Measurements from ENCODE around the gene OR10G3.
A peak's percentile ranks its signal among the peaks of the same experiment; 100 is the strongest.

Gene OR10G3

GRCh38 chr14:21533294-21533693 is 46.6 kb downstream of the OR10G3 start:
- no peak for TF ChIP-seq POLR2AphosphoS5 (IDR thresholded peaks at IDR 0.05; ENCODE audit: low read depth, low read length)
- no peak for TF ChIP-seq POLR2A (IDR thresholded peaks at IDR 0.05; ENCODE audit: low read depth, low read length)
- TF ChIP-seq TAF1 (IDR thresholded peaks at IDR 0.05; ENCODE audit: borderline replicate concordance, low read depth, low read length), result no peak

GRCh38 chr14:21529515-21529914 is 50.4 kb downstream of the OR10G3 start:
- DNase-seq (ENCODE audit: insufficient read length) (no peak), FAIRE-seq (no peak)
- TF ChIP-seq POLR2AphosphoS5 (IDR thresholded peaks at IDR 0.05; ENCODE audit: low read depth, low read length) (no peak), POLR2A (IDR thresholded peaks at IDR 0.05; ENCODE audit: low read depth, low read length) (no peak), TAF1 (IDR thresholded peaks at IDR 0.05; ENCODE audit: borderline replicate concordance, low read depth, low read length) (no peak)

More at GRCh38 chr14:21533294-21533693, 46.6 kb downstream of the OR10G3 start:
- DNase-seq (ENCODE audit: insufficient read length) (no peak), FAIRE-seq (no peak)

- FAIRE-seq, result no peak
- no peak for TF ChIP-seq TAF1 (IDR thresholded peaks at IDR 0.05; ENCODE audit: borderline replicate concordance, low read depth, low read length)
- no peak for TF ChIP-seq POLR2A (IDR thresholded peaks at IDR 0.05; ENCODE audit: low read depth, low read length)
- no peak for TF ChIP-seq POLR2AphosphoS5 (IDR thresholded peaks at IDR 0.05; ENCODE audit: low read depth, low read length)
- no peak for DNase-seq (ENCODE audit: insufficient read length)
Observed at GRCh38 chr14:21528381-21529348, 51.2 kb downstream of the OR10G3 start.

DNA sequence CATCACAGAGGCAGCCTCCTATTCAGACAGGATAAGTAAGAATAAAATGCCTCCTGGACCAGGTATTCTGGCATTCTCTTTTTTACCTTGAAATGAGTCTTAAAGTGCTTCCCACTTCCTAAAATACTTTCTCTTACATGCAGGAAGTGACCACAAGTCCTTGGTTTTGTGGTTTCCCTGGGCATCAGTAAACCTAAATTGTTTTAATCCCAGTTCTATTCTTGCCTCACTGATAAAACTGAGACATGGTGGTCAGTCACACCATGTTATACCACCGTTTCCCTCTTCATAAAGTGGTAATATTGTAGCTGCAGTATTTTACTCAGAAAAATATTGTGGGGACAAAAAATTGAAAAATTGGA is 52.6 kb downstream of the OR10G3 start:
- no peak for FAIRE-seq
- TF ChIP-seq TAF1 (IDR thresholded peaks at IDR 0.05; ENCODE audit: borderline replicate concordance, low read depth, low read length) (no peak), POLR2AphosphoS5 (IDR thresholded peaks at IDR 0.05; ENCODE audit: low read depth, low read length) (no peak), POLR2A (IDR thresholded peaks at IDR 0.05; ENCODE audit: low read depth, low read length) (no peak)

DNA sequence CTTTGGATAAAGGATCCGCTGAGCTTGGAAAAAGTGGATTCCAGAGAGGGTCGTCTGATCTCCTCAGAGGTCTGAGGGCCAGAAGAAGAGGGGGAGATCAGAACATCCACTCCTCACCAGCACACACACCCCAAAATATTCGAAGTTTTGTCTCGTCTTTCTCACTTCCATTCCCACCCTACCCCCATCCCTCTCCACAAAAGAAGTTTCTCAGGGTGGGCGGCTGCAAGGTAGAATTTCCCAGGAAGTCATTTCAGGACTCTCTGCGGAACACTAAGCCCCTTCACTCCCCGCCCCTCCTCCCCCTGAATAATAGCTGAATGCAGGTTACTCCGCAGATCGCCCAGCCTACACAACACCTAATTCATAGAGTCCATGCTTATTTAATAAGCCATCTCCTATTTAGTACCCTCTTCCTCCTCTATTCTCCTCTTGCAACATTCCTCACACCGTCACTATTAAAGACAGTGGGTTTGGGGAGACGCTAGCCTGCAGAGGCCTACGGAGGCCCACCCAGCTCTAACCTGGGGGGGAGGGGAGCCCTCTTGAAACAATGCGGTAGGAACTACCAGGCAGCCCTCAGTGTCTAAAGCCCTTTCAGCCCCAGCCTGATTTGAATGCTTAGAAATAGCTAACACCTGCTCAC is 53.1 kb downstream of the OR10G3 start:
- DNase-seq (ENCODE audit: insufficient read length), result no peak
- FAIRE-seq, result no peak
- TF ChIP-seq POLR2A (IDR thresholded peaks at IDR 0.05; ENCODE audit: low read depth, low read length) (no peak), TAF1 (IDR thresholded peaks at IDR 0.05; ENCODE audit: borderline replicate concordance, low read depth, low read length) (no peak), POLR2AphosphoS5 (IDR thresholded peaks at IDR 0.05; ENCODE audit: low read depth, low read length) (no peak)

More for the DNA sequence above, 52.6 kb downstream of the OR10G3 start:
- no peak for DNase-seq (ENCODE audit: insufficient read length)

- FAIRE-seq (no peak), DNase-seq (ENCODE audit: insufficient read length) (peak; percentile 48)
- TF ChIP-seq POLR2A (IDR thresholded peaks at IDR 0.05; ENCODE audit: low read depth, low read length) (no peak), TAF1 (IDR thresholded peaks at IDR 0.05; ENCODE audit: borderline replicate concordance, low read depth, low read length) (no peak), POLR2AphosphoS5 (IDR thresholded peaks at IDR 0.05; ENCODE audit: low read depth, low read length) (no peak)
Observed at GRCh38 chr14:21525962-21526671, 53.8 kb downstream of the OR10G3 start, which contains the start of gene SALL2. Gene SALL2 (minus strand): TSS chr14:21526346. CDS start chr14:21526127, 219 bp downstream.

DNA sequence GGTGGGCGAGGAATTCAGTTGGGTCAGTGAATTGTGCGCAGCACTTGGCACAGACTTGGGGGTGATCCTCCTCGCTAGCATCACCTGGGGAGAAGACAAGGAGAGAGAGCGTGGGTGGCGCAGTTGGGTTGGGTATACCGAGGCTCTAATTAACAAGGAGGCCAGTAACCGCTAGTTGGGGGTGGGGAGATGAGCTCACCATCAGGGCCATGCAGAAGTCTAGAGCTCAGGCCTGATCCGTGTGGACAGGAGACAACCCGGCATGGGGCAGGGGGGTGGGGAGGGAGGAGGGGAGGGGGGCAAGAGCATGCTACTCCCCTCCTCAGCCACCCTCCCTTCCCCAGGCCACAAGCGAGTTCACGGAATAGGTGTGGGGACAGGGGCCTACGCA is 54.3 kb downstream of the OR10G3 start:
- TF ChIP-seq POLR2A (IDR thresholded peaks at IDR 0.05; ENCODE audit: low read depth, low read length) (no peak), TAF1 (IDR thresholded peaks at IDR 0.05; ENCODE audit: borderline replicate concordance, low read depth, low read length) (no peak), POLR2AphosphoS5 (IDR thresholded peaks at IDR 0.05; ENCODE audit: low read depth, low read length) (no peak)
- no peak for DNase-seq (ENCODE audit: insufficient read length)
- no peak for FAIRE-seq

- TF ChIP-seq POLR2AphosphoS5 (IDR thresholded peaks at IDR 0.05; ENCODE audit: low read depth, low read length) (no peak), TAF1 (IDR thresholded peaks at IDR 0.05; ENCODE audit: borderline replicate concordance, low read depth, low read length) (no peak), POLR2A (IDR thresholded peaks at IDR 0.05; ENCODE audit: low read depth, low read length) (no peak)
- FAIRE-seq, result no peak
- DNase-seq (ENCODE audit: insufficient read length), result no peak
Observed at GRCh38 chr14:21524575-21525490, 55.0 kb downstream of the OR10G3 start.

GRCh38 chr14:21523203-21523602 is 56.7 kb downstream of the OR10G3 start:
- DNase-seq (ENCODE audit: insufficient read length) (no peak), FAIRE-seq (no peak)
- no peak for TF ChIP-seq TAF1 (IDR thresholded peaks at IDR 0.05; ENCODE audit: borderline replicate concordance, low read depth, low read length)
- TF ChIP-seq POLR2A (IDR thresholded peaks at IDR 0.05; ENCODE audit: low read depth, low read length), result no peak
- no peak for TF ChIP-seq POLR2AphosphoS5 (IDR thresholded peaks at IDR 0.05; ENCODE audit: low read depth, low read length)

GRCh38 chr14:21521501-21521900 is 58.4 kb downstream of the OR10G3 start:
- no peak for FAIRE-seq
- no peak for DNase-seq (ENCODE audit: insufficient read length)
- no peak for TF ChIP-seq POLR2AphosphoS5 (IDR thresholded peaks at IDR 0.05; ENCODE audit: low read depth, low read length)

Data from GM12892 (cell line).